Stimulated activated CD4-positive, alpha-beta T cell treated with anti-CD3 and anti-CD28 coated beads, Interleukin-1b, Interleukin-23, amount 100 ng/mL, for 48 hours (primary cell): ENCODE results near the gene NOP9.

Experiments
- DNase-seq: peaks from one replicate; pipeline ENCODE4 v3.0.0-alpha.2; 2020

NOP9 gene

GRCh38 chr14:24264298-24264697 lies 35.4 kb upstream of the NOP9 start:
- no peak for DNase-seq

GRCh38 chr14:24266344-24267244 lies 33.1 kb upstream of the NOP9 start:
- DNase-seq = no peak

- no peak for DNase-seq
Observed at GRCh38 chr14:24267516-24267915, 32.1 kb upstream of the NOP9 start.

- DNase-seq = no peak
Observed at GRCh38 chr14:24268225-24268624, 31.4 kb upstream of the NOP9 start.

- DNase-seq = no peak
Observed at GRCh38 chr14:24269368-24269767, 30.3 kb upstream of the NOP9 start.

- DNase-seq = no peak
Observed at GRCh38 chr14:24269910-24270536, 29.6 kb upstream of the NOP9 start.

- no peak for DNase-seq
Observed at GRCh38 chr14:24270537-24271133, 29.0 kb upstream of the NOP9 start.

- DNase-seq = peak; percentile 87
Observed at GRCh38 chr14:24271134-24271833, 28.4 kb upstream of the NOP9 start, which contains the start of gene RABGGTA. TSS of gene RABGGTA (minus strand) at chr14:24271597. CDS start at chr14:24271115, 482 bp downstream.

GRCh38 chr14:24271834-24272263 lies 27.8 kb upstream of the NOP9 start:
- no peak for DNase-seq

GRCh38 chr14:24272467-24272866 lies 27.2 kb upstream of the NOP9 start:
- DNase-seq = no peak

- DNase-seq = no peak
Observed at GRCh38 chr14:24273422-24273998, 26.1 kb upstream of the NOP9 start.

- peak; percentile 66 for DNase-seq
Observed at GRCh38 chr14:24274101-24274543, 25.5 kb upstream of the NOP9 start.

- DNase-seq = no peak
Observed at GRCh38 chr14:24277071-24277470, 22.6 kb upstream of the NOP9 start.

- DNase-seq = peak; percentile 54
Observed at GRCh38 chr14:24277606-24278321, 21.9 kb upstream of the NOP9 start.

- no peak for DNase-seq
Observed at GRCh38 chr14:24278424-24278823, 21.2 kb upstream of the NOP9 start.

- DNase-seq = peak; percentile 66
Observed at GRCh38 chr14:24279301-24280186, 20.1 kb upstream of the NOP9 start.

GRCh38 chr14:24280797-24281460 lies 18.7 kb upstream of the NOP9 start:
- DNase-seq = no peak

GRCh38 chr14:24281636-24282035 lies 18.0 kb upstream of the NOP9 start:
- no peak for DNase-seq

GRCh38 chr14:24282736-24283135 lies 16.9 kb upstream of the NOP9 start:
- DNase-seq = no peak

- no peak for DNase-seq
Observed at GRCh38 chr14:24283796-24284460, 15.7 kb upstream of the NOP9 start.
